Measurements from ENCODE around the gene KCNE2.

GRCh38 chr21:34333121-34333739 lies 30.6 kb upstream of the KCNE2 start:
- TF ChIP-seq EP300 (IDR thresholded peaks at IDR 0.05; ENCODE audit: low read depth): no peak
- TF ChIP-seq, protein P1, sequence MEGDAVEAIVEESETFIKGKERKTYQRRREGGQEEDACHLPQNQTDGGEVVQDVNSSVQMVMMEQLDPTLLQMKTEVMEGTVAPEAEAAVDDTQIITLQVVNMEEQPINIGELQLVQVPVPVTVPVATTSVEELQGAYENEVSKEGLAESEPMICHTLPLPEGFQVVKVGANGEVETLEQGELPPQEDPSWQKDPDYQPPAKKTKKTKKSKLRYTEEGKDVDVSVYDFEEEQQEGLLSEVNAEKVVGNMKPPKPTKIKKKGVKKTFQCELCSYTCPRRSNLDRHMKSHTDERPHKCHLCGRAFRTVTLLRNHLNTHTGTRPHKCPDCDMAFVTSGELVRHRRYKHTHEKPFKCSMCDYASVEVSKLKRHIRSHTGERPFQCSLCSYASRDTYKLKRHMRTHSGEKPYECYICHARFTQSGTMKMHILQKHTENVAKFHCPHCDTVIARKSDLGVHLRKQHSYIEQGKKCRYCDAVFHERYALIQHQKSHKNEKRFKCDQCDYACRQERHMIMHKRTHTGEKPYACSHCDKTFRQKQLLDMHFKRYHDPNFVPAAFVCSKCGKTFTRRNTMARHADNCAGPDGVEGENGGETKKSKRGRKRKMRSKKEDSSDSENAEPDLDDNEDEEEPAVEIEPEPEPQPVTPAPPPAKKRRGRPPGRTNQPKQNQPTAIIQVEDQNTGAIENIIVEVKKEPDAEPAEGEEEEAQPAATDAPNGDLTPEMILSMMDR (IDR thresholded peaks at IDR 0.05): no peak
